HEK293 (cell line): Measurements from ENCODE around the gene IFITM1.

ENCODE experiments used
- CTCF ChIP-seq: fragments of 450-650 bp; formaldehyde crosslinking; IDR thresholded peaks from 2 replicates; pipeline ENCODE4 v1.5.1; 2016; ENCODE audit warnings: missing biosample characterization, missing genetic modification characterization
- YY2 ChIP-seq: fragments of 450-650 bp; formaldehyde crosslinking; IDR thresholded peaks from 2 replicates; pipeline ENCODE4 v1.5.1; 2016; ENCODE audit warnings: missing biosample characterization, missing genetic modification characterization
- ZNF530 ChIP-seq: fragments of 450-650 bp; formaldehyde crosslinking; IDR thresholded peaks from 2 replicates; pipeline ENCODE4 v1.5.1; 2016; ENCODE audit warnings: low read depth, missing biosample characterization, missing genetic modification characterization
- ZNF768 ChIP-seq: fragments of 450-650 bp; formaldehyde crosslinking; IDR thresholded peaks from 2 replicates; pipeline ENCODE4 v1.5.1; 2018; ENCODE audit warnings: missing biosample characterization, mild to moderate bottlenecking, missing genetic modification characterization

- TF ChIP-seq ZNF768 (tag by site-specific recombination) = no peak
- TF ChIP-seq ZNF530 (tag by site-specific recombination) = no peak
- TF ChIP-seq YY2 = no peak
- TF ChIP-seq CTCF = no peak
These were observed 50.3 kb downstream of the IFITM1 start for GRCh38 chr11:363948-364761.
